Thymus (tissue), 14 donors: ENCODE data around the gene ATAD3A. TPM values are rescaled to one million over a fixed set of nuclear protein-coding genes. Genes with fewer than 3 reads are reported as not detected.
"Not testable (repeated sequence)": the region's sequence is repeated elsewhere in the genome, so short reads cannot be mapped to it uniquely, and the experiment has no call there.

ENCODE experiments used
- DNase-seq, 9 donors: peaks; one replicate each; pipeline ENCODE4 v3.0.0-alpha.2; 2013; ENCODE audit warnings: low spot score in 9 of 9, low read depth in 6 of 9, missing footprints in 1 of 9
- H3K27ac ChIP-seq, 2 donors: one replicate each; pipeline ENCODE4 v1.5.1; 2013; ENCODE audit warnings: control low read depth in 1 of 2, low read depth in 1 of 2, low read length in 1 of 2, mild to moderate bottlenecking in 1 of 2, moderate library complexity in 1 of 2
- H3K27me3 ChIP-seq, 2 donors: one replicate each; pipeline ENCODE4 v1.5.1; 2013; ENCODE audit warnings: low read length in 1 of 2; ENCODE audit not compliant: control insufficient read depth in 2 of 2, insufficient read depth in 1 of 2
- H3K36me3 ChIP-seq, 2 donors: one replicate each; pipeline ENCODE4 v1.5.1; 2013; ENCODE audit warnings: low read length in 1 of 2, mild to moderate bottlenecking in 1 of 2, moderate library complexity in 1 of 2; ENCODE audit not compliant: control insufficient read depth in 2 of 2, insufficient read depth in 2 of 2
- H3K4me1 ChIP-seq, 2 donors: one replicate each; pipeline ENCODE4 v1.5.1; 2013; ENCODE audit warnings: low read length in 2 of 2; ENCODE audit not compliant: control insufficient read depth in 2 of 2, insufficient read depth in 2 of 2
- H3K4me3 ChIP-seq, 2 donors: one replicate each; pipeline ENCODE4 v1.5.1; 2013; ENCODE audit warnings: low read length in 2 of 2, control low read depth in 1 of 2, mild to moderate bottlenecking in 1 of 2
- H3K9me3 ChIP-seq, 2 donors: one replicate each; pipeline ENCODE4 v1.5.1; 2013; ENCODE audit warnings: low read length in 1 of 2, mild to moderate bottlenecking in 1 of 2; ENCODE audit not compliant: control insufficient read depth in 2 of 2, insufficient read depth in 1 of 2
- WGBS: extraction: QIAGEN DNeasy Blood & Tissue Kit; methylation state at CpG from one replicate; pipeline ENCODE4 v1.1.7; 2013; 5-methylcytosine and 5-hydroxymethylcytosine counted together
- long read RNA-seq, 10 donors: transcript quantifications; one replicate each; lab custom pipeline, GENCODE V29; 2026
- polyA plus RNA-seq: library from polyadenylated mRNA; stranded (reverse); fragments of 200-250 nt; gene quantifications from one replicate; pipeline ENCODE4 v1.2.3, GENCODE V29; 2013
- total RNA-seq: library from RNA; stranded (reverse); fragments of 120-200 nt; gene quantifications from one replicate; pipeline ENCODE4 v1.2.4, GENCODE V29; 2013
- donor health status: healthy.

ATAD3A gene
- total RNA-seq (20.2 TPM), polyA plus RNA-seq (17.5 TPM)
- long read RNA-seq, donor 1 = 0 reads
- long read RNA-seq, donor 2, transcript ATAD3A-203 (16 exons, 2,492 nt) = major isoform, 7 of 7 reads
- long read RNA-seq, donor 2, partial matches to known transcripts = 0 of 7 reads
- long read RNA-seq, donor 2, other reads (novel, unspliced or antisense) = 0 of 7 reads
- long read RNA-seq, donor 3, transcript ATAD3A-203 (16 exons, 2,492 nt) = major isoform, 7 of 12 reads
- long read RNA-seq, donor 3, partial matches to known transcripts = 5 of 12 reads
- long read RNA-seq, donor 3, other reads (novel, unspliced or antisense) = 0 of 12 reads
- long read RNA-seq, donor 4, partial matches to known transcripts = 0 of 3 reads
- long read RNA-seq, donor 4, other reads (novel, unspliced or antisense) = 0 of 3 reads
- long read RNA-seq, donor 5, transcript ATAD3A-203 (16 exons, 2,492 nt) = major isoform, 6 of 6 reads
- long read RNA-seq, donor 5, partial matches to known transcripts = 0 of 6 reads
- long read RNA-seq, donor 5, other reads (novel, unspliced or antisense) = 0 of 6 reads
- long read RNA-seq, donor 6, partial matches to known transcripts = 0 of 2 reads
- long read RNA-seq, donor 6, other reads (novel, unspliced or antisense) = 0 of 2 reads
- long read RNA-seq, donor 7 = 0 reads
- long read RNA-seq, donor 8, partial matches to known transcripts = 0 of 1 reads
- long read RNA-seq, donor 8, other reads (novel, unspliced or antisense) = 0 of 1 reads
- long read RNA-seq, donor 9, transcript ATAD3A-203 (16 exons, 2,492 nt) = major isoform, 5 of 5 reads
- long read RNA-seq, donor 9, partial matches to known transcripts = 0 of 5 reads
- long read RNA-seq, donor 9, other reads (novel, unspliced or antisense) = 0 of 5 reads
- long read RNA-seq, donor 10, partial matches to known transcripts = 0 of 3 reads
- long read RNA-seq, donor 10, other reads (novel, unspliced or antisense) = 0 of 3 reads

DNA sequence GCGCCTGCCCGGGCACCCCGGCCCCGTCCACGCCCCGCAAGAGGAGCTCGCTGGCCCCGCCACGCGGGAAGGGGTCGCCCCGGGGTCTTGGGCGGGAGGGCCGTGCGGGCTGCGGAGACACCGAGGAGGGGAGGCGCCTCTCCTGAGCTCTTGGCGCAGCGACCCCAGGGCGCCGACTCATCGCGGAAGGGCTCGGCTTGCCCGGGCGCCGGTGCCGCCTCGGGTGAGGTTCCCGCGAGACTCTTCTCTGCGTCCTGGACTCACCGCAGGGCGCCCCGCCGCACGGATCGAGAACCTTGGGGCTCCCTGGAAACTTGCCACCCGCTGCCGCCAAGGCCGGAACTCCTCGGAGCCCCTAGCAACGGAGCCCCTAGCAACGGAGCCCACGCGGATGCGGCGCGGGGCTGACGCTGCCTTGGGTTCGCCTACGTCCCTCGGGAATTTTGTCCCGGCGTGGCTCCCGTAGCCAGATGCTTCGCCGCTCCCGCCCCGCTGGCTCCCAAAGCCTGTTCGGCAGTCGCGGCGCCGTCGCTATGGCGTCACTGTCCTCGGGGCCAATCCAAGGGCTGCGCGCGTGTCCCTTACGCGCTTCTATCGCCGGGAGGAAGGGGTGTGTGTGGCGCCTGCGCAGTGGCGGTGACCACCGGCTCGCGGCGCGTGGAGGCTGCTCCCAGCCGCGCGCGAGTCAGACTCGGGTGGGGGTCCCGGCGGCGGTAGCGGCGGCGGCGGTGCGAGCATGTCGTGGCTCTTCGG is at the start of gene ATAD3A:
TSS of gene ATAD3A (plus strand) at position 630 of the 753 bp plus-strand sequence. CDS start at position 737, 107 bp downstream.
- H3K27ac ChIP-seq = peak within 1 kb of the TSS; percentile 69
- under 1% methylated on average over 99 of the region's 99 CpGs for WGBS
- no peaks in the 10 kb centered on the region for H3K9me3 ChIP-seq
- H3K4me3 ChIP-seq = peak within 1 kb of the TSS; percentile 69 to 73
- H3K36me3 ChIP-seq = no peaks in the 10 kb centered on the region
- H3K4me1 ChIP-seq = peaks cover 4 to 5% of the 10 kb centered on the region in 2 donors
- no peaks in the 10 kb centered on the region for H3K27me3 ChIP-seq
- peak; percentile 87 to 98 (median 94) for DNase-seq

DNA sequence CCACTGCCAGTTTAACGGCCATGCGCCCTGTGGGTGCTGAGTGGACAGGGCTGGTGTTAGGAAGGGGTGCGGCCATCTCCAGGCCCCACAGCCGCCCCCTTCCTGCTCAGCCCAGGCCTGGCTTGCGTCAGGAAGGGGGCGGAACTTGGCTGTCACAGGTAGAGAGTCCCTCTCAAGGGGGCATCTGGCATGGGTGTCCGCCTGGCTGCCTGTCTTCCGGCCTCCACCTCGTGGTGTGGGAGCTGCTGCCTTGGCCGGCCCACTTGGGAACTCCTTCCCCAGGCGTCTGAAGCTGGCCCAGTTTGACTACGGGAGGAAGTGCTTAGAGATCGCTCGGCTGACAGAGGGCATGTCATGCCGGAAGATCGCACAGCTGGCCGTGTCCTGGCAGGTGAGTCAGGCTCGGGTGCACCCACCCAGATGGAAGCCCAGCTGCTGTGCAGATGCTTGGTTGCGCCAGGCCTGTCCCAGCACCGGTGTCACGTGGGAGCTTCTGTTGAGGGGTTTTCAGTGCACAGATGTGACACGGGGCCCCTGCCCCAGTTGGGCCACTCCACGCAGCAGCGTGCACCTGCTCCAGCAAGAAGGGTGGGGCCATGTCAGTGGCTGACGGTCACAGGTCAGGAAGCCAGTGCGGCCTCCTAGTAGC is 49.5 kb upstream of the ATAD3A start:
- Histone ChIP-seq H3K27ac (no peak overlapping the region), H3K4me1 (peaks cover 0 to 7% of the 10 kb centered on the region in 2 donors), H3K27me3 (peaks cover 0 to 17% of the 10 kb centered on the region in 2 donors), H3K9me3 (peaks cover 0 to 3% of the 10 kb centered on the region in 2 donors), H3K36me3 (no peaks in the 10 kb centered on the region), H3K4me3 (no peak overlapping the region)
- peak in 2 of 9 donors; percentile 1 to 18 for DNase-seq
- 79% methylated on average over 26 of the region's 26 CpGs for WGBS

DNA sequence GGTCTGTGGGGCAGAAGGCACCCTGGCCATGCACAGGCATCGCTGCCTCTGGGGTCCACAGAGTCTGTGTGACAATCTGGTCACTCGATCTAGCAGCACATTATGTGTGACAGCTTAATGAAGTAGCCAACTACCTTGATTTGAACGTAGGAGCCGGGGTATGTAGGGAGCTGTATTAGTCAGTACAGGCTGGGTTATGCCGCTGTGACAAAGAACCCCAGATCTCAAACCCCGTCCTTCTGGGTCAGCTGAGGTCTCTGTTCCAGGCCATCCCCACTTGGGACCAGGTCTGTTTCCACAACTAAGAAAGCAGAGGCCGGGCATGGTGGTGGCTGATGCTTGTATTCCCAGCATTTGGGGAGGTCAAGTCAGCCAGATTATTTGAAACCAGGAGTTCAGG is 48.6 kb upstream of the ATAD3A start:
- Histone ChIP-seq H3K27ac (no peak overlapping the region), H3K9me3 (peaks cover 0 to 3% of the 10 kb centered on the region in 2 donors), H3K4me3 (no peak overlapping the region), H3K36me3 (no peaks in the 10 kb centered on the region), H3K27me3 (peaks cover 0 to 17% of the 10 kb centered on the region in 2 donors), H3K4me1 (peaks cover 0 to 7% of the 10 kb centered on the region in 2 donors)
- no peak for DNase-seq
- WGBS = 95% methylated on average over 7 of the region's 7 CpGs

DNA sequence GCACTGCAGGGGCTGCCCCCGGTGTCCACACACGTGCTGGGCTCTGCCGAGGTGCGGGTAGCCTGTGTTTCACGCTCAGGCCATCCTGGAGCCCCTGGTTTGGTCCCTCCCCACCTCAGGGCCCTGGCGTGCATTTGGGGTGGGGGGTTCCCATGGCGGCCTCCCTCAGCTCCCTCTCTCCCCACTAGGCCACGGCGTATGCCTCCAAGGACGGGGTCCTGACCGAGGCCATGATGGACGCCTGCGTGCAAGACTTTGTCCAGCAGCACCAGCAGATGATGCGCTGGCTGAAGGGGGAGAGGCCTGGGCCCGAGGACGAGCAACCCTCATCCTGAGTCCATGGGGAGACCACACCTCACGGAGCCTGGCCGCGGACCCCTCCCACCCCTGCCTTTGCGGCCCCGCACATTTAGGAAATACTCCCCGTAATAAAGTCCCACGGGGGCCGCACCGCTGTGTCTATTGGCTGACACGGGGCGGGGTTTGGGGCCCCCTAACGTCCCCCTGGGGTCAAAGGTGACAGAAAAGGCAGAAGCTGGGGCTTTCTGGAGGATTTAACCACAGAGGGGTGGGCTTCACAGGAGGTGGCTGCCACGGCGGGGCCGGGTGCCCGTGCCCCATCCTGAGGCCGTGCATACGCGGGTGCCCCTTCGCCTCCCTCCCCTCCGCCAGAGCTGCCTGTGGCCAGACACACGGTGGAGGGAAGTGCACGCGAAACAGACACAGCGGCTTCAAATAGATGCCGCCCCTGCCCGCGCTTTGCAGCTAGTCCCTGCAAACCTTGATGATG is 43.6 kb upstream of the ATAD3A start:
- not testable (repeated sequence) for H3K27ac ChIP-seq, H3K4me3 ChIP-seq, H3K27me3 ChIP-seq, H3K9me3 ChIP-seq, H3K36me3 ChIP-seq, DNase-seq
- WGBS = 88% methylated on average over 36 of the region's 44 CpGs
- peaks cover 8 to 14% of the 10 kb centered on the region in 2 donors for H3K4me1 ChIP-seq

DNA sequence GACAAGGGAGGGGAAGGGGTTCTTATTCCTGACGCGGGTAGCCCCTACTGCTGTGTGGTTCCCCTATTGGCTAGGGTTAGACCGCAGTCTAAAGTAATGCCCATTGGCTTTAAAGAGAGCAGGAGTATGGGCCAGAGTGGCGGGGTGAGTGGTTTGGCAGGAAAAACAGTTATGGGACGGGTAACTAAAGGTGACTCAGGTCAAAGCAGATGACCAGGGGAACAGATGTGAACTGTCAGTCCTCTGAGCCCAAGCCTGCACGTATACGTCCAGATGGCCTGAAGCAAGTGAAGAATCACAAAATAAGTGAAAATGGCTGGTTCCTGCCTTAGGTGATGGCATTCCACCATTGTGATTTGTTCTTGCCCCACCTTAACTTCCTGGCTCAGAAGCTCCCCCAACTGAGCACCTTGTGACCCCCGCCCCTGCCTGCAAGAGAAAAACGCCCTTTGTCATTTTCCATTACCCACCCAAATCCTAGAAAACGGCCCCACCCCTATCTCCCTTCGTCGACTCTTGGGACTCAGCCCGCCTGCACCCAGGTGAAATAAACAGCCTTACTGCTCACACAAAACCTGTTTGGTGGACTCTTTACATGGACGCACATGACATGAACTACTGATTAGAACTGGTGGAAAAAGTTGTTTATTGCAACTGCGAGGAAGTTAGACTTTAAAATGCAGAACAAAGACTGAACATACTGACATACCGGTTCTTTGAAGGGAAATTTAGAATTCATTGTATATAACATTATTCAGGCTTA is 41.2 kb upstream of the ATAD3A start:
- WGBS = 30% methylated on average over 16 of the region's 16 CpGs
- Histone ChIP-seq H3K9me3 (no peaks in the 10 kb centered on the region), H3K27me3 (no peaks in the 10 kb centered on the region), H3K36me3 (no peaks in the 10 kb centered on the region), H3K4me1 (peaks cover 8 to 14% of the 10 kb centered on the region in 2 donors), H3K27ac (peak overlapping the region; percentile 77 to 84), H3K4me3 (peak overlapping the region; percentile 76 to 89)
- peak in 5 of 9 donors; percentile 0 to 26 (median 2) for DNase-seq

DNA sequence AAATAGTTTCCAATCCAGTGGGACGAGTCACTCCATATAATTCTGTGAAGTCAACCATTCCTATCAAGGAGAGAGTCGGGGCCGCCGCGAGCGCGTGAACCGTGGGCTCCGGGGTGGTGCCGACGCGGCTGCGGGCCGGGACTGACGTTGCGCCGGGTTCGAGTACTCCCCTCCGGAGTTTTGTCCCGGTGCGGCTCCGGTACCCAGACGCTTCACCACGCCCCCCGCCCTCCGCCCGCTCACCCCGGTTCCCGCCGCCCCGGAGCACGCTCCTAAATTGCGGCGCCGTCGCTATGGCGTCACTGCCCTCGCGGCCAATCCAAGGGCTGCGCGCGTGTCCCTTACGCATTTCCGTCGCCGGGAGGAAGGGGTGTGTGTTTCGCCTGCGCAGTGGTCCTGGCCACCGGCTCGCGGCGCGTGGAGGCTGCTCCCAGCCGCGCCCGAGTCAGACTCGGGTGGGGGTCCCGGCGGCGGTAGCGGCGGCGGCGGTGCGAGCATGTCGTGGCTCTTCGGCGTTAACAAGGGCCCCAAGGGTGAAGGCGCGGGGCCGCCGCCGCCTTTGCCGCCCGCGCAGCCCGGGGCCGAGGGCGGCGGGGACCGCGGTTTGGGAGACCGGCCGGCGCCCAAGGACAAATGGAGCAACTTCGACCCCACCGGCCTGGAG is 40.4 kb upstream of the ATAD3A start, which contains the start of gene ATAD3B:
TSS of gene ATAD3B (plus strand) at position 377 of the 664 bp plus-strand sequence. CDS start at position 497, 120 bp downstream.
- H3K9me3 ChIP-seq = no peaks in the 10 kb centered on the region
- H3K27ac ChIP-seq = peak within 1 kb of the TSS; percentile 77 to 84
- WGBS = under 1% methylated on average over 87 of the region's 87 CpGs
- H3K4me3 ChIP-seq = peak within 1 kb of the TSS; percentile 76 to 89
- H3K4me1 ChIP-seq = peaks cover 8 to 14% of the 10 kb centered on the region in 2 donors
- peak; percentile 74 to 93 (median 83) for DNase-seq
- no peaks in the 10 kb centered on the region for H3K27me3 ChIP-seq
- H3K36me3 ChIP-seq = no peaks in the 10 kb centered on the region
